Endothelial cell of hepatic sinusoid (primary cell): ENCODE results near the gene SUMO4.

ENCODE experiments used
- in situ Hi-C: cut with HindIII; loops from 2 replicates; pipeline ENCODE4 v1.10.0; 2017; ENCODE audit warnings: low sequenced_read_pairs

The SUMO4 gene

DNA sequence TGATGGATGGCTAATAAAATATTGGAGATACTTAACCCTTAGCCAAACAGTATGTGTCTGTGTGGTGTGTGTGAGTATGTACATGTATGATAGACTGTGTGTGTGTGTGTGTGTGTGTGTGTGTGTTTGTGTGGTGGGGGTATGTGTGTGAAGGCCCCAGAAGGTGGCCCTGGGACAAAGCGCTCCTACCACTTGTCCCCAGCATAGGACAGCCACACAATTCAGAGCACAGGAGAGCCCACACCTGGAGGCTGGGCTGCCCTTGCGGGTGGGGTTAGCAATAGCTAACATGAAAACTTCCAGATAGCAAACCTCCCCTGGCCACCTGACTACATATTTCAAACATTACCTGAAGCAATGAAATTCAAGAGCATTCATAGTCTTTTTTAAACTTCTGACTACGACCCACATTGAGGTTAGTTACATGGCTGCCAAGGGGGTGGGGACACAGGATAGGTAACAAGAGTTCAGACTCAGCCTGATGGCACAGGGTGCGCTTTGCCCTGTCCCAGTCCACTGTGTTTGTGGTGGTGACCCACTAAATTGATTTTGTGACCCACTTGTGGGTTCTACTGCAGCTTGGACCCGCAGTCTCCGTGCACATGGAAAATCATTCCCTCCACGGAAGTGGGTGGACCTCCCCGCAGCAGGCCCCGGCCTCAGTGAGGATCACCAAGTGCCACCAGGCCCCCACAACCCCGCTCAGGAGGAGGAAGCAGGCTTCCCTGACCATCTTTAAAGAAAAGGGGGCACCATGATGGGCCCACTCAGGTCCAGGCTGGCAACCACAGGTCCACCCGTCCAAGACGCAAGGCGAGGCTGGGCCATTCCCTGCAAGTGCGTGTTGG lies 50.0 kb downstream of the SUMO4 start:
- in situ Hi-C loops, result no loop called here
